Spinal cord (tissue), 10 donors: ENCODE data around the gene FBXW10B. TPM values are rescaled to one million over a fixed set of nuclear protein-coding genes. Genes with fewer than 3 reads are reported as not detected.
"Not testable (repeated sequence)": the region's sequence is repeated elsewhere in the genome, so short reads cannot be mapped to it uniquely, and the experiment has no call there.

Experiments used
- DNase-seq, 6 donors: peaks; one replicate each; pipeline versions ENCODE4 v3.0.0 to v3.0.0-alpha.2; 2013 to 2015; ENCODE audit warnings: low spot score in 6 of 6, low read depth in 4 of 6
- H3K27ac ChIP-seq: one replicate; pipeline ENCODE4 v1.5.1; 2013; ENCODE audit warnings: low read depth, low read length, control low read depth
- H3K27me3 ChIP-seq: one replicate; pipeline ENCODE4 v1.6.1; 2013; ENCODE audit warnings: low read length; ENCODE audit not compliant: control insufficient read depth, insufficient read depth
- H3K36me3 ChIP-seq: one replicate; pipeline ENCODE4 v1.6.1; 2013; ENCODE audit warnings: low read length; ENCODE audit not compliant: control insufficient read depth, insufficient read depth
- H3K4me1 ChIP-seq: one replicate; pipeline ENCODE4 v1.6.1; 2013; ENCODE audit warnings: low read length; ENCODE audit not compliant: control insufficient read depth, insufficient read depth
- H3K4me3 ChIP-seq: one replicate; pipeline ENCODE4 v1.5.1; 2013; ENCODE audit warnings: low read depth, low read length, control low read depth
- H3K9me3 ChIP-seq: one replicate; pipeline ENCODE4 v1.6.1; 2013; ENCODE audit warnings: low read length; ENCODE audit not compliant: control insufficient read depth, insufficient read depth
- WGBS: methylation state at CpG from one replicate; pipeline ENCODE4 v1.1.5; 2013; ENCODE audit warnings: missing lambda C conversion rate; ENCODE audit not compliant: insufficient coverage; 5-methylcytosine and 5-hydroxymethylcytosine counted together
- polyA plus RNA-seq, 2 donors: library from polyadenylated mRNA; unstranded; fragments of 120-200 nt; gene quantifications; one replicate each; pipeline ENCODE4 v1.2.1, GENCODE V29; 2013; ENCODE audit not compliant: insufficient read length in 2 of 2
- total RNA-seq, 2 donors: library from RNA; depleted of rRNA in 1 of 2; stranded (reverse); fragments of 120-200 nt in 1 of 2; fragments of >200 nt in 1 of 2; gene quantifications; one replicate each; pipeline versions ENCODE4 v1.2.3 to v1.2.4, GENCODE V29; 2013 to 2014
- donor health status: healthy.

Gene FBXW10B
- total and polyA plus RNA-seq, 4 donors, result 0.50 to 1.8 (median 0.71) TPM

- H3K9me3 ChIP-seq, H3K36me3 ChIP-seq, H3K27me3 ChIP-seq, H3K4me3 ChIP-seq, H3K27ac ChIP-seq, DNase-seq, H3K4me1 ChIP-seq: not testable (repeated sequence)
- no CpG with 5 or more reads among the region's 4 CpGs for WGBS
Observed at GRCh38 chr17:15642014-15642413, 22.5 kb upstream of the FBXW10B start.

DNA sequence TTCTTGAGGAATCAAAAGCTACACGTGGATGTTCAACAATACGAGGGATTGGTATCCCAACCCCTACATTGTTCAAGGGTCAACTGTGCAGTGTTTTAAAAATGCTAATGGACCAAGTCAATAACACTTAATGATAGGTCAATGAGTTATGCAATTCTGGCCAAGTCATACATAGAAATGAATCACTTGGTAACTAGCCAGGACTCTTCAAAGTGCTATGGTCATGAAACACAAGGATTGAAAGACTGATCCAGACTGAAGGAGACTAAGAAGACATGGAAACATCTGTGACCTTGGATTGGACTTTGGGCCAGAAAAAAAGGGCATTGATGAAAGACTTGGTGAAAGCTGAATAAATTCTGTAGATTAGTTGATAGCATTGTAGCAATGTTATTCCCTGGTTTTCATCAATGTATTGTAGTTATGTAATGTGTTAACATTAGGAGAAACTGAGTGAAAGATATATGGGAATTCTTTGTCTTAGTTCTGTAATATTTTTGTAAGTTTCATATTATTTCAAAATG, 11.5 kb upstream of the FBXW10B start:
- no CpG with 5 or more reads among the region's 2 CpGs for WGBS

GRCh38 chr17:15629991-15630390, 10.5 kb upstream of the FBXW10B start:
- not testable (repeated sequence) for H3K27ac ChIP-seq, H3K4me1 ChIP-seq, H3K4me3 ChIP-seq, H3K27me3 ChIP-seq, DNase-seq, H3K9me3 ChIP-seq, H3K36me3 ChIP-seq
- WGBS, result 92% methylated on average over 5 of the region's 7 CpGs

More for the DNA sequence above, 11.5 kb upstream of the FBXW10B start:
- not testable (repeated sequence) for H3K4me1 ChIP-seq, H3K4me3 ChIP-seq, H3K27me3 ChIP-seq, H3K27ac ChIP-seq, DNase-seq, H3K36me3 ChIP-seq, H3K9me3 ChIP-seq

- not testable (repeated sequence) for H3K4me1 ChIP-seq, H3K36me3 ChIP-seq, H3K27me3 ChIP-seq, H3K27ac ChIP-seq, H3K4me3 ChIP-seq, H3K9me3 ChIP-seq
- no CpG with 5 or more reads among the region's 3 CpGs for whole genome bisulfite sequencing
- DNase-seq, result peak in 2 of 6 donors; percentile 22 to 59
Observed at GRCh38 chr17:15623661-15624209, 4.2 kb upstream of the FBXW10B start.

GRCh38 chr17:15623255-15623654, 3.8 kb upstream of the FBXW10B start:
- H3K4me1 ChIP-seq, H3K4me3 ChIP-seq, H3K9me3 ChIP-seq, H3K27me3 ChIP-seq, H3K27ac ChIP-seq, DNase-seq, H3K36me3 ChIP-seq: not testable (repeated sequence)
- WGBS, result 80% methylated on average over 1 of the region's 4 CpGs

- no CpG with 5 or more reads among the region's 8 CpGs for WGBS
- not testable (repeated sequence) for H3K4me1 ChIP-seq, H3K4me3 ChIP-seq, DNase-seq, H3K9me3 ChIP-seq, H3K27ac ChIP-seq, H3K27me3 ChIP-seq, H3K36me3 ChIP-seq
Observed at GRCh38 chr17:15622124-15622523, 2.6 kb upstream of the FBXW10B start.

- H3K9me3 ChIP-seq, DNase-seq, H3K4me1 ChIP-seq, H3K27me3 ChIP-seq, H3K27ac ChIP-seq, H3K36me3 ChIP-seq, H3K4me3 ChIP-seq: not testable (repeated sequence)
- no CpG with 5 or more reads among the region's 4 CpGs for WGBS
Observed at GRCh38 chr17:15616828-15617227, 2.7 kb downstream of the FBXW10B start.

DNA sequence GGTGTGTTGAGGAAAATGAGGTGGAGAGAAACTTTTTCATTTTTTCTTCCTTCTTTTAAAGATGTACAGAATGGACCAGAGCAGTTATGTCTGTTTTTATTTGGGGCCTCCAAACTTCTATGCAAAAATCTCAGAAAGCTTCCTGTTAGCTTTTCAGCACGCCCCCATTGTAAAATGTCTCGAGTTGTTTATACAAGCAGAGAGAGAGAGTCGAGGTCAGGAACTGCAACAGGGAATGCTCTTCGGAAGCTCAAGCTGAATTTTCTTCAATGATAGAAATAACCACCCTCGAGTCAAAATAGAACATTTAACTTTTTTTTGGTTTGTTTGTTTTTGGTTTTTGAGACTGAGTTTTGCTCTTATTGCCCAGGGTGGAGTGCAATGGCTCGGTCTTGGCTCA, 3.7 kb downstream of the FBXW10B start:
- H3K4me3 ChIP-seq, H3K36me3 ChIP-seq, DNase-seq, H3K4me1 ChIP-seq, H3K27ac ChIP-seq, H3K27me3 ChIP-seq, H3K9me3 ChIP-seq: not testable (repeated sequence)
- no CpG with 5 or more reads among the region's 6 CpGs for WGBS

GRCh38 chr17:15613111-15613510, 6.4 kb downstream of the FBXW10B start:
- H3K4me3 ChIP-seq, H3K27me3 ChIP-seq, H3K27ac ChIP-seq, H3K36me3 ChIP-seq, H3K4me1 ChIP-seq, DNase-seq, H3K9me3 ChIP-seq: not testable (repeated sequence)
- WGBS, result no CpG with 5 or more reads among the region's 1 CpG

DNA sequence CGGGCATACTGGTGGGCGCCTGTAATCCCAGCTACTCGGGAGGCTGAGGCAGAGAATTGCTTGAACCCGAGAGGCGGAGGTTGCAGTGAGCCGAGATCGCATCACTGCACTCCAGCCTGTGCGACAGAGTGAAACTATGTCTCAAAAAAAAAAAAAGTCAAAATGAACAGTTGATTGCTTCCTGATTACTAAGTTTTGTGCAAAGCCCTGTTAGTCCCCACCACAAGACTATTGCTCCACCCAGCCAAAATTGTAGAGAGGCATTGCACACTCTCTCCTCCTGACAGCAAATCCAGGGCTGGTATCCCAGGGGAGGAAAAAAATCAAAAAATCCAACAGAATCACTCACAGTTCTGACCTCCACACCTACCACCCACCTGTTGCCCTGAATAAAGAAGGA, 26.5 kb downstream of the FBXW10B start:
- H3K9me3 ChIP-seq, DNase-seq, H3K4me1 ChIP-seq, H3K27ac ChIP-seq, H3K36me3 ChIP-seq, H3K27me3 ChIP-seq, H3K4me3 ChIP-seq: not testable (repeated sequence)
- WGBS, result 100% methylated on average over 3 of the region's 8 CpGs
